ENCODE data around the gene JUNB.
A peak's percentile ranks its signal among the peaks of the same experiment; 100 is the strongest.

JUNB gene

GRCh38 chr19:12763100-12763499, 28.2 kb upstream of the JUNB start:
- Mint-ChIP-seq H3K9me3 (no peaks in the 10 kb centered on the region), H3K27me3 (no peaks in the 10 kb centered on the region), H3K36me3 (ENCODE audit: insufficient read depth) (peaks cover 3% of the 10 kb centered on the region), H3K4me3 (no peak overlapping the region), H3K27ac (ENCODE audit: low read depth) (no peak overlapping the region), H3K4me1 (peaks cover 6% of the 10 kb centered on the region)
- DNase-seq (ENCODE audit: low spot score in 2 of 2) (no peak), ATAC-seq (replicated peaks; ENCODE audit: extremely low read depth, poor library complexity, severe bottlenecking) (no peak)

DNA sequence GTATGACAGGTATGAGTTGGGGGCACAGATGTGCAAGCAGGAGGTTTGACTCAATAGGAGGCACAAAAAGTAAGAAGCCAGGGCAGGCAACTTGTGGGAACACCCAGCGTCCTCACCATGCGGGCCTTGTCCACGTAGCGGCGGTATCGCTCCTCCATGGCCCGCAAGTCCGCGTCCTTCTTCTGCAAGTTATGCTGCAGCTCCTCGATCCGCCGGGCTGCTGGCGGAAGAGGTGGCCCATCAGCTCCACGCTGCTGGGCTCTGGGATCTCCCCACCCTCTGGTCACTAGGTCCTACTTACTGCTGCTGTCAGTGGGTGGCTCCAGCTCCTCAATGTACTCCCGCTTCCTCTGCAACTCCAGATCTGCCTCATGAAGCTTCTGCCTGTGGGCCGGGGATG, 26.6 kb upstream of the JUNB start:
- peaks cover 3% of the 10 kb centered on the region for H3K36me3 Mint-ChIP-seq (ENCODE audit: insufficient read depth)

GRCh38 chr19:12766051-12766521, 25.2 kb upstream of the JUNB start:
- peak; percentile 72 to 86 for DNase-seq (ENCODE audit: low spot score in 2 of 2)
- Mint-ChIP-seq H3K9me3 (no peaks in the 10 kb centered on the region), H3K4me1 (peaks cover 6% of the 10 kb centered on the region), H3K36me3 (ENCODE audit: insufficient read depth) (peaks cover 3% of the 10 kb centered on the region), H3K4me3 (no peak overlapping the region), H3K27me3 (no peaks in the 10 kb centered on the region), H3K27ac (ENCODE audit: low read depth) (no peak overlapping the region)
- peak; percentile 75 for ATAC-seq (replicated peaks; ENCODE audit: extremely low read depth, poor library complexity, severe bottlenecking)

More for the DNA sequence above, 26.6 kb upstream of the JUNB start:
- ATAC-seq (replicated peaks; ENCODE audit: extremely low read depth, poor library complexity, severe bottlenecking), result no peak
- DNase-seq (ENCODE audit: low spot score in 2 of 2), result no peak
- H3K27ac Mint-ChIP-seq (ENCODE audit: low read depth), result no peak overlapping the region
- no peak overlapping the region for H3K4me3 Mint-ChIP-seq
- H3K27me3 Mint-ChIP-seq, result no peaks in the 10 kb centered on the region
- no peaks in the 10 kb centered on the region for H3K9me3 Mint-ChIP-seq
- H3K4me1 Mint-ChIP-seq, result peaks cover 6% of the 10 kb centered on the region

DNA sequence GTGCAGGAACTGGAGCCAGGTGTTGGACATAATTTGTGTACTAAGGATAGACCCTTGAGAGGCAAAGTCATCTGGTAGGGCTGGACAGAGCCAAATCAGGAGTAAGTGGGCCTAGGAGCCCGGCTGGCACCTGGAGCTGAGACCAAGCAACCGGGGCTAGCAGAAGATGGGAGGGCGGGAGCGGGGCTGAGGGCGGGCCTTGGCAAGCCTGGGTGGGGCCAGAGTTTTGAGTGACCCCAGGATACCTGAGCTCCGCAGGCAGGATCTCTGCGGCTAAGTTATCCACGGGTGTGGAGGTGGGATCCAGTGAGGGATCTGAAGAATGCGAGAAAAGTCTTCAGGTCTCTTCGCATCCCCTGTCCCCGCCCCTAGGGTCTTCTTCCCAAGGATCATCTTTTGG, 24.1 kb upstream of the JUNB start:
- H3K4me1 Mint-ChIP-seq, result peaks cover 6% of the 10 kb centered on the region
- H3K9me3 Mint-ChIP-seq, result no peaks in the 10 kb centered on the region
- no peaks in the 10 kb centered on the region for H3K36me3 Mint-ChIP-seq (ENCODE audit: insufficient read depth)
- H3K4me3 Mint-ChIP-seq, result no peak overlapping the region
- no peak overlapping the region for H3K27ac Mint-ChIP-seq (ENCODE audit: low read depth)
- no peaks in the 10 kb centered on the region for H3K27me3 Mint-ChIP-seq
- ATAC-seq (replicated peaks; ENCODE audit: extremely low read depth, poor library complexity, severe bottlenecking) (no peak), DNase-seq (ENCODE audit: low spot score in 2 of 2) (no peak)

- Mint-ChIP-seq H3K4me3 (no peak overlapping the region), H3K27me3 (no peaks in the 10 kb centered on the region), H3K4me1 (peaks cover 6% of the 10 kb centered on the region), H3K36me3 (ENCODE audit: insufficient read depth) (no peaks in the 10 kb centered on the region), H3K27ac (ENCODE audit: low read depth) (no peak overlapping the region), H3K9me3 (no peaks in the 10 kb centered on the region)
- ATAC-seq (replicated peaks; ENCODE audit: extremely low read depth, poor library complexity, severe bottlenecking) (no peak), DNase-seq (ENCODE audit: low spot score in 2 of 2) (no peak)
These were observed 23.6 kb upstream of the JUNB start for GRCh38 chr19:12767666-12768065.

- peak overlapping the region; percentile 12 for H3K4me3 Mint-ChIP-seq
- H3K36me3 Mint-ChIP-seq (ENCODE audit: insufficient read depth), result peaks cover 1% of the 10 kb centered on the region
- DNase-seq (ENCODE audit: low spot score in 2 of 2), result no peak
- no peaks in the 10 kb centered on the region for H3K9me3 Mint-ChIP-seq
- peaks cover 15% of the 10 kb centered on the region for H3K4me1 Mint-ChIP-seq
- H3K27ac Mint-ChIP-seq (ENCODE audit: low read depth), result no peak overlapping the region
- ATAC-seq (replicated peaks; ENCODE audit: extremely low read depth, poor library complexity, severe bottlenecking), result peak; percentile 64
- H3K27me3 Mint-ChIP-seq, result no peaks in the 10 kb centered on the region
These were observed 21.6 kb upstream of the JUNB start for GRCh38 chr19:12769689-12770088.

GRCh38 chr19:12770922-12771321, 20.4 kb upstream of the JUNB start:
- Mint-ChIP-seq H3K27ac (ENCODE audit: low read depth) (no peak overlapping the region), H3K27me3 (no peaks in the 10 kb centered on the region), H3K4me3 (no peak overlapping the region), H3K36me3 (ENCODE audit: insufficient read depth) (peaks cover 2% of the 10 kb centered on the region), H3K4me1 (peaks cover 13% of the 10 kb centered on the region), H3K9me3 (no peaks in the 10 kb centered on the region)
- no peak for ATAC-seq (replicated peaks; ENCODE audit: extremely low read depth, poor library complexity, severe bottlenecking)
- no peak for DNase-seq (ENCODE audit: low spot score in 2 of 2)

DNA sequence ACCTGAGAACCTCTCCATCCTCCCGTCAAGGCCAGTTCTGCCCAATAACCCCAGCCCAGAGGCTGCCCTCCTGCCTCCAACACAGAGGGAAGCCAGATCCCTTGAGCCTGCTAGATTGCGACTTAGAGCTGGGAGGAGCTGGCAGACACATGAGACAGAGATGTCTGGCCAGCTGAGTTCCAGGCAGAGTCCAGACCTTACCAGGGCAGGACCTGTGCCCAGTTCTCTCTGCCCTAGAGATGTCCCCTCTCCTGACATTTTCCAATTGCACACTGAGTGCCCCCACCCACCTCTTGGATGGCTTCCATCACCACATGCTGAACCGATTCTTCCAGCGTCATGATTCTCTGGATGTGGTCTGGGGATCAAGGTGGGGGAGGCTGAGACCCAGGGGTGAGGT, 19.0 kb upstream of the JUNB start:
- Mint-ChIP-seq H3K27me3 (no peaks in the 10 kb centered on the region), H3K27ac (ENCODE audit: low read depth) (no peak overlapping the region), H3K9me3 (no peaks in the 10 kb centered on the region), H3K4me1 (peaks cover 9% of the 10 kb centered on the region), H3K4me3 (no peak overlapping the region), H3K36me3 (ENCODE audit: insufficient read depth) (peaks cover 8% of the 10 kb centered on the region)
- DNase-seq (ENCODE audit: low spot score in 2 of 2), result no peak
- no peak for ATAC-seq (replicated peaks; ENCODE audit: extremely low read depth, poor library complexity, severe bottlenecking)

DNA sequence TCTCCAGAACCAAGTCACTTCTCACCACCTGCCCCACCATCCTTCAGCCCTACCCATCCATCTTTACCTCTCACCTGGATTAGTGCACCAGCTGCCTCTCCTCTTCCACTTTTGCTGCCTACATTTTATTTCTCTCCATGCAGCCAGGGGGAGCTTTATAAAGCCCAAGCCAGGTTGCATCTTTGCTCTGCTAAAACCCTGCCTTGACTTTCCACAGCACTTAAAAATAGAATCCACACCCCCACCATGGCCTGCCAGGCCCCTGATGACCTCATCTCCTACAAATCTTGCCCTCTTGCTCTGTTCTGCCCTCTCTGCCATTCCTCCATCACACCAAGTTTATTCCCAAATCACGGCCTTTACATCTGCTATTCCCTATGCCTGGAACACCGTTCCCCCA, 17.7 kb upstream of the JUNB start:
- DNase-seq (ENCODE audit: low spot score in 2 of 2), result no peak

DNA sequence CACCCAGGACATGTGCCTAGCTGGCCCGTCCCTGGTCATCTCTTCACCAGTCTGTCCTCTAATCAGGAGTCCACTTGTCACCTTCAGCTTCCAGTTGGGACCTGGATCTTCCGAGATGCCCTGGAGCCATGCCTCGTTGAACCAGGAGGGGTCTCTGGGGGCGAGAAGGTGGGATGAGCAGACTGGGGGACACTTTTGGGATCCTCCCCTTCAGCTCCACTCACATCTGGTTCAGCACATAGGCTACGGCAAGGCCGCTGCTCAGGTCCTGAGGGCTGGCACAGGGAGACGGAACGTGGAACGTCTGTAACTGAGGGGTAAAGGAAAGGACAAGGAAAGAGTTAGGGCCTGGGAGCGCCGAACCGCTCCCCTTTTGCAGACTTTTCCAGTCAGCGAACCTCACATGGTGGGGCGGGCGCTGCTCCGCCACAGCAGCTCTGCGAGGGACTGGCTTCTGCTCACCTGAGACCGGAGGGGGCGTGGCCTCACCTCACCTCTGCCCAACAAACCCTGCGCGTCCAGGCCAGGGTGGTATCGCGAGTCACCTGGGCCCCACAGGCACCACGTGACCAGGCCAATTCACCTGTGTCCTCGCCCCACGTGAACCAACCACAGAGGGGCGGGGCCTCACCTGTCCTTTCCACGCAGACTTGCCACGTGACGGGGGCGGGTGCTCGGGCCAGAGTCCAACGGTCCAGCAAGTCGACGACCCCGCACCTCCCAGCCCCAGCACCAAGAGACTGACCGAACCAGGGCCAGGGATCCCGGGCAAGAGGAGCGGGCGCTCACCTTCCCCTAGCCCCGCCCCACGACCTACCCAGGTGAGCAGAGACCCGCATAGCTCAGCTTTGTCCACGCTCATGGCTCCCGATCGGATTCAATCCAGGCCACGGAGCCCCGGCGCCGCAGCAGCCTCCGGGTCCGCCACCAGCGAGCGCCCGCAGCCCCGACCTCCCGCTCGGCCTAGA, 16.4 kb upstream of the JUNB start, which contains the start of gene HOOK2:
TSS of gene HOOK2 (minus strand) at position 965 of the 968 bp plus-strand sequence. CDS start at position 862, 103 bp downstream.
- Mint-ChIP-seq H3K36me3 (ENCODE audit: insufficient read depth) (peaks cover 11% of the 10 kb centered on the region), H3K9me3 (no peaks in the 10 kb centered on the region), H3K4me3 (peak within 1 kb of the TSS; percentile 70), H3K27ac (ENCODE audit: low read depth) (peak within 1 kb of the TSS; percentile 67), H3K4me1 (peaks cover 23% of the 10 kb centered on the region), H3K27me3 (no peaks in the 10 kb centered on the region)
- peak; percentile 10 for ATAC-seq (replicated peaks; ENCODE audit: extremely low read depth, poor library complexity, severe bottlenecking)
- no peak for DNase-seq (ENCODE audit: low spot score in 2 of 2)

More for the DNA sequence above, 17.7 kb upstream of the JUNB start:
- H3K9me3 Mint-ChIP-seq, result no peaks in the 10 kb centered on the region
- peaks cover 15% of the 10 kb centered on the region for H3K4me1 Mint-ChIP-seq
- H3K27ac Mint-ChIP-seq (ENCODE audit: low read depth), result no peak overlapping the region
- H3K4me3 Mint-ChIP-seq, result peak overlapping the region; percentile 16
- ATAC-seq (replicated peaks; ENCODE audit: extremely low read depth, poor library complexity, severe bottlenecking), result no peak
- H3K27me3 Mint-ChIP-seq, result no peaks in the 10 kb centered on the region
- H3K36me3 Mint-ChIP-seq (ENCODE audit: insufficient read depth), result peaks cover 11% of the 10 kb centered on the region

DNA sequence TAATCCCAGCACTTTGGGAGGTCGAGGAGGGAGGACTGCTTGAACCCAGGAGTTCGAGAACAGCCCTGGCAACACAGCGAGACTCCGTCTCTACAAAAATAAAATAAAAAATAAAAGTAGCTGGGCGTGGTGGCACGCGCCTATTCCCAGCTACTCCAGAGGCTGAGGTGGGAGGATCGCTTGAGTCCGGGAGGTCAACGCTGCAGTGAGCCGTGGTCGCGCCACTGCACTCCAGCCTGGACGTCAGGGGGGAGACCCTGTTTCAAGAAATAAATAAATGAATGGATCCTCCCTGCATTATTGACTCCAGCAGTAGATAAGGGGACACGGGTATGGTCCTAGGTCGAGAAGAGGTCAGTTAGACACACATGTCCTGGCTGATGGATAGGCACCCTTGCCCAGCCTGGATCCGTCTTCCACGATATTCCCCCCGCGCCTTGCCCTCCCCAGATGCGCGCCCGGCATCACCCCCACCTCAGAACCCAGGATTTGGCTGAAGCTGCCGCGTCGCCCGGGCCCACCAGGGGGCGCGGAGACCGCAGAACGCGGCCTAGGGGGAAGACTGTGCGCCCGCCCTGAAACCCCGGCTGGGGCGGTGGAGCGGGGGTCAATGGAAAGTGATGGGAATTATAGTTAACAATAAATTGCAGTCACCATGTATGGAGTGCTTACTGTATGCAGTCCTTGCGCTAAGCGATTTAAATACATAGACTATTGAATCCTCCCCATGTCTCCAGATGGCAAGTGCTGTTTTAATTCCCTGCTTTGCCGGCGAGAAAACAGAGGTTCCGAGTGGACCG, 13.9 kb upstream of the JUNB start:
- H3K36me3 Mint-ChIP-seq (ENCODE audit: insufficient read depth), result peaks cover 17% of the 10 kb centered on the region
- ATAC-seq (replicated peaks; ENCODE audit: extremely low read depth, poor library complexity, severe bottlenecking), result peak; percentile 10
- H3K27me3 Mint-ChIP-seq, result no peaks in the 10 kb centered on the region
- H3K9me3 Mint-ChIP-seq, result no peaks in the 10 kb centered on the region
- peak overlapping the region; percentile 78 for H3K27ac Mint-ChIP-seq (ENCODE audit: low read depth)
- H3K4me1 Mint-ChIP-seq, result peaks cover 31% of the 10 kb centered on the region
- peak; percentile 71 to 74 for DNase-seq (ENCODE audit: low spot score in 2 of 2)
- H3K4me3 Mint-ChIP-seq, result peak overlapping the region; percentile 81

DNA sequence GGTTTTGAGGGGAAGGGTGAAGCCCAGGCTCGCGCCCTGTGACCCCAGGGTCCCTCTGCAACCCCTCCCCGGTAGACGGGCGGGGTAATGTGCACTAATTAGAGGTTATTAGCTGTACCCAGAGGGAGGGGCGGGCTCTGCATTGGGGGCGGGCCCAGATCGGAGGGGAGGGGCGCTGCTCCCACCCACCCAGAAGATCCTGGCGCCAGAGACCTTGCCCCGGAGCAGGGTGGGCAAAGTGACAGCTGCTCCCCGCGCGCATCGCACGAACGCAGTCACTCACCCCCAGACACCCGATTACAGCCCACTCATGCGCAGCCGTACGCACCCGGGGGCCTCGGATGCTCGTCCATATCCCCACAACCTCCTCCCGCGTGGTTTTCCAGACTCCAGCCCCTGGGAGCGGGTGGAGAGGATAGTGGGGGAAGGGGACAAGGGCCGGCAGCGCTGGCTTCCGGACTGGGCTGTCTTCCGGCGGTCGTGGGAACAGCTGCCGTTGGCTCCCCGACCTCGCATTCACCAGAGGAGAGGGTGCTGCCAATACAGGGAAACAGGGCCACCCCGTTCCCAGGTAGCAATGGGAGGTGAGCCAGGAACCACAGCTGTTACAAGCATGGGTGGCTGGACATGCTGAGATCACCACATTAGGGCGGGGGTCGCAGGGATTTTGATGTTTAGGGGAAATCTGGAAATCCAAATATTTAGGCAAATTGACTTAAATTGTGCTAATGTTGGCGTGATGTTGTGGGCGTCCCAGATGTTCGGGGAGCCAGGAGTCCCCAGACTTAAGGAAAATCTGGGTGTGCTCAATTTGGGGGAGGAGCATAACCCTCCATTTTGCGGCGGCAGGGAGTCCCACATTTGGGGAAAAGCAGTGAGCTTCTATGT, 13.0 kb upstream of the JUNB start:
- peaks cover 29% of the 10 kb centered on the region for H3K4me1 Mint-ChIP-seq
- H3K27me3 Mint-ChIP-seq, result no peaks in the 10 kb centered on the region
- peaks cover 17% of the 10 kb centered on the region for H3K36me3 Mint-ChIP-seq (ENCODE audit: insufficient read depth)
- peak overlapping the region; percentile 78 for H3K27ac Mint-ChIP-seq (ENCODE audit: low read depth)
- DNase-seq (ENCODE audit: low spot score in 2 of 2) (no peak), ATAC-seq (replicated peaks; ENCODE audit: extremely low read depth, poor library complexity, severe bottlenecking) (no peak)
- peak overlapping the region; percentile 81 for H3K4me3 Mint-ChIP-seq
- H3K9me3 Mint-ChIP-seq, result no peaks in the 10 kb centered on the region

All from central memory CD8-positive, alpha-beta T cell (primary cell).